Lower leg skin (tissue), 4 donors: ENCODE data around the gene GIMAP4. TPM values are rescaled to one million over a fixed set of nuclear protein-coding genes. Genes with fewer than 3 reads are reported as not detected.
A peak's percentile ranks its signal among the peaks of the same experiment; 100 is the strongest.

Experiments
- DNase-seq, 2 donors: peaks; one replicate each; pipeline ENCODE4 v3.0.0-alpha.2; 2019; ENCODE audit warnings: low spot score in 2 of 2
- H3K4me3 ChIP-seq: fragments of 200-600 bp; sonication (generic); 2 replicates; pipeline ENCODE4 v1.5.1; 2017; ENCODE audit warnings: mild to moderate bottlenecking, low read depth; ENCODE audit not compliant: poor library complexity, severe bottlenecking
- POLR2A ChIP-seq, 2 donors: fragments of 450-650 bp; IDR thresholded peaks; one replicate each; pipeline ENCODE4 v1.6.1; 2016 to 2017; ENCODE audit warnings: antibody characterized with exemption in 2 of 2, mild to moderate bottlenecking in 1 of 2, moderate library complexity in 1 of 2
- WGBS, 2 donors: methylation state at CpG; one replicate each; pipeline ENCODE4 v1.1.5; 2018; 5-methylcytosine and 5-hydroxymethylcytosine counted together
- intact Hi-C: fragments of 100-400 bp; cut with DNase I; formaldehyde crosslinking; loops from one replicate; pipeline ENCODE4 v1.15.0; 2023; ENCODE audit warnings: low total_unique reads
- total RNA-seq, 4 donors: library from RNA; depleted of rRNA; stranded (reverse); fragments of >200 nt; gene quantifications; one replicate each; pipeline ENCODE4 v1.1.0, GENCODE V29; 2016
- TF ChIP-seq, protein P1 (sequence below), 3 donors: fragments of 450-650 bp; IDR thresholded peaks; one replicate each; pipeline ENCODE4 v1.5.1; 2016; ENCODE audit warnings: antibody characterized with exemption in 3 of 3, mild to moderate bottlenecking in 3 of 3, moderate library complexity in 2 of 3

Gene GIMAP4
- total RNA-seq, 4 donors from 2014 or later, result 4.6 to 17.9 (median 8.1) TPM

DNA sequence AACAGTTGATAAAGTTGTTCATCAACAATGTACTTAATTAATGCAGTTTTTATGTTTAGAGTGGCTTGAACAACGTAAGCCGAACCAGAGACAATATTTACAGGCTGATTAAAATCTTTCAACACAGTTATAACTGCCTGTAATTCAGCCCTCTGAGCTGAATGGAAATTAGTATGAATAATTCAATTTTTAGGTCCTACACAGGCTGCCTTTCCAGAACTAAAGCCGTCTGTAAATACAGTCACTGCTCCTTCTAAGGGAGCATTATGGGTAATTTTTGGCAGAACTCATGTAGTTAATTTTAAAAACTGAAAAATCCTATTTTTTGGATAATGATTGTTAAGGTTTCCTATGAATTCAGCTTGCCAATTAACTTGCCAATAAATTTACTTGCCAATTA, 2.6 kb upstream of the GIMAP4 start:
- intact Hi-C loops, result no loop called here
- no peak for DNase-seq
- H3K4me3 ChIP-seq, result no peak overlapping the region
- TF ChIP-seq, protein P1, sequence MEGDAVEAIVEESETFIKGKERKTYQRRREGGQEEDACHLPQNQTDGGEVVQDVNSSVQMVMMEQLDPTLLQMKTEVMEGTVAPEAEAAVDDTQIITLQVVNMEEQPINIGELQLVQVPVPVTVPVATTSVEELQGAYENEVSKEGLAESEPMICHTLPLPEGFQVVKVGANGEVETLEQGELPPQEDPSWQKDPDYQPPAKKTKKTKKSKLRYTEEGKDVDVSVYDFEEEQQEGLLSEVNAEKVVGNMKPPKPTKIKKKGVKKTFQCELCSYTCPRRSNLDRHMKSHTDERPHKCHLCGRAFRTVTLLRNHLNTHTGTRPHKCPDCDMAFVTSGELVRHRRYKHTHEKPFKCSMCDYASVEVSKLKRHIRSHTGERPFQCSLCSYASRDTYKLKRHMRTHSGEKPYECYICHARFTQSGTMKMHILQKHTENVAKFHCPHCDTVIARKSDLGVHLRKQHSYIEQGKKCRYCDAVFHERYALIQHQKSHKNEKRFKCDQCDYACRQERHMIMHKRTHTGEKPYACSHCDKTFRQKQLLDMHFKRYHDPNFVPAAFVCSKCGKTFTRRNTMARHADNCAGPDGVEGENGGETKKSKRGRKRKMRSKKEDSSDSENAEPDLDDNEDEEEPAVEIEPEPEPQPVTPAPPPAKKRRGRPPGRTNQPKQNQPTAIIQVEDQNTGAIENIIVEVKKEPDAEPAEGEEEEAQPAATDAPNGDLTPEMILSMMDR (IDR thresholded peaks at IDR 0.05), result no peak
- no peak for TF ChIP-seq POLR2A (IDR thresholded peaks at IDR 0.05)
- WGBS, 2 donors, result 34 to 39% methylated on average over 3 of the region's 3 CpGs

DNA sequence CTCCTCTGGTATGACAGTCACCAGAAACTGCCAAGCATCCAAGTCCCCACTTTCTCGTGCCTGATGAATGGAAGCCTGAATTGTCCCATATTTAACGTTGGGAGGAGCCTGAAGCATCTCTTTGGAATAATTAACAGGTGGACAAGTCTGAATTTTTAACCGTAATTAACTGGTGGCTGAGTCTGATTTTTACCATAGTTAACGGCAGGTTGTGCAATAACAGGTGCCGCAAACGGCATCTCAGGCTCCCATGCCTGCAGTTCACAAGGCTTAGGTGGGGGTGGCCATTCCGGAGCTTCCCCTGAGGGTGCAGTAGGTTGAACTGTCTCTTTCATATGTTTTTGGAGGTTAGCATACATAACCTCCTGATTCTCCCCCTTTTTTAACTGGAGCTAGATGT, 2.0 kb upstream of the GIMAP4 start:
- intact Hi-C loops, result no loop called here
- DNase-seq, result no peak
- TF ChIP-seq POLR2A (IDR thresholded peaks at IDR 0.05), result no peak
- TF ChIP-seq, protein P1 (IDR thresholded peaks at IDR 0.05), result no peak
- WGBS, 2 donors, result 56 to 61% methylated on average over 7 of the region's 7 CpGs
- no peak overlapping the region for H3K4me3 ChIP-seq

DNA sequence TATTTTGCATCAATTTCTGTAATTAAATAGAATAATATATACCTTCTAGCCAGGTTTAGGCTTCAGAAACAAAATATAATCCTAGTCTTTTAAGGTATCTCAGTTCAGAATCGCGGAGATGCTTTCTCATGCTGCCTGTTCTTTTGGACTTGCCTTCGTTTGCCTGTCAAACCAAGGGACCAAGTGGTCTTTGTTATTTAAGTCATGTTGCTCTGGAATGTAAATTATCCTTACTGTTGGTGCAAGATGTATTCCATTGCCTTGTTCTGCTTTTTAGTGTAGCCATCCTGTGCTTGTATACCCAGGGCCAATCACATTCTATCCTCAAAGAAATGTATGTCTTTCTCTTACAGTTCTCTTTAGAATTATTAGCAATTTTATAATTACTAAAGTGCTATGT, 1.1 kb upstream of the GIMAP4 start:
- intact Hi-C loops, result no loop called here
- TF ChIP-seq POLR2A (IDR thresholded peaks at IDR 0.05), result no peak
- TF ChIP-seq, protein P1 (IDR thresholded peaks at IDR 0.05), result no peak
- WGBS, 2 donors, result 58 to 80% methylated on average over 3 of the region's 3 CpGs

DNA sequence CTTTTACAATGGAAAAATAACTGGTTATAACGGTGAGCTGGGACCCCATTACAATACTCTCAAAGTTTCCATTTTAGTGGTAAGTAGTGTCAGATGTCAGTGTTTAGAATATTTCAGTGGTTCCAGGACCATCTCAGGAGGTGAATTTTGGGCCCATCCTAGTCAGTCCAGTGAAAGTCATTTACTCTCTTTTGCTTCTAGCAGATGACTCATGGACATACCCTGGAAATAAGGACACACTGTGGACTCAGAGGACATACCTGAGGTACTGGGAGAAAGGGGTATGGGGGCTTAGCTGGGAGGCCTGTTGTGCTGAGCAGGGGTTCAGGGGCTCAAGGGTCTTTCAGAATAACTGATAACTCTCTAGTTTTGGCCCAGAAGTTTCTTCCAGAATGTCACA, 618 bp upstream of the GIMAP4 start:
- WGBS, 2 donors, result 73 to 90% methylated on average over 1 of the region's 1 CpG
- H3K4me3 ChIP-seq, result no peak overlapping the region
- no peak for DNase-seq
- TF ChIP-seq, protein P1 (IDR thresholded peaks at IDR 0.05), result no peak
- no peak for TF ChIP-seq POLR2A (IDR thresholded peaks at IDR 0.05)
- intact Hi-C loops, result no loop called here

More for the DNA sequence above, 1.1 kb upstream of the GIMAP4 start:
- H3K4me3 ChIP-seq, result no peak overlapping the region
- DNase-seq, result no peak

DNA sequence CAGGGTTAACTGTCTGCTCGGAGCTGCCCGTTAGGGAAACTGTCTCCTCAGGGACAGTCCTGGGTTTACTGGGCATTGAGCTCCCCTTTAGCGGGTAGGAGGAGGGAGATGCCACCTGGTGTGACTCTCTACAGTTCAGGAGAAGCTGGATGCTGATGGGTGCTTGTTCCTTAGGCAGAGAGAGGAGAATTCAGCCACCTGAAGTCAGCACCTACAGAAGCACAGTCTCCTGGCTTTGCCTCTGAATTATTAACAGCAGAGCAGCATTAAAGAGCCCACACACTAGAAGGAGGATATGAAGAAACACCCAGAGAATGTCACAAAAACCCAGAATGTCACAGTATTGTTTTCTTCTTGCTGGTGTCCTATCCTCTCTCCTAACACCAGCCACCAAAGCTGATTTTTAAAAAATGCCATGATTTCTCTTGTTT, 696 bp downstream of the GIMAP4 start:
- WGBS, 2 donors, result 51 to 65% methylated on average over 3 of the region's 3 CpGs
- H3K4me3 ChIP-seq, result peak overlapping the region; percentile 23
- TF ChIP-seq, protein P1 (IDR thresholded peaks at IDR 0.05), result no peak
- TF ChIP-seq POLR2A (IDR thresholded peaks at IDR 0.05), result no peak
- DNase-seq, result no peak
- intact Hi-C loops, result no loop called here

DNA sequence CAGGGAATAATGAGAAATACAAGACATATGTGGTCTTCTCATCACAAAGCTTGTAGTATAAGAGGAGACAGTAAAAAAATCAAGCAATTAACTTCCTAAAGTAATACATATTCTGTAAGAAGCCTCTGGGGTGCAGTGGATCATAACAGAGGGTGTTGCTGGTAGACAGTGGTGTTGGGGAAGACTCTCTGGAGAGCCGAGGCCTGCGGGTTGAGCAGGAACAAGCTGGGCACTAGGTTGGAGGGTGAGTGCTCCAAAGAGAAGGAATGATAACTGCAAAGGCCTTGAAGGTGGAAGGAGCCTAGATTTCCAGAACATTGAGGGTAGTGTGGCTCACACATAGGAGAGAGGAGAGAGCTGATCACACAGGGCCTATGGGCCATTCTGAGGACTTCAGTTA, 1.5 kb downstream of the GIMAP4 start:
- H3K4me3 ChIP-seq, result no peak overlapping the region
- TF ChIP-seq POLR2A (IDR thresholded peaks at IDR 0.05), result no peak
- TF ChIP-seq, protein P1 (IDR thresholded peaks at IDR 0.05), result no peak
- intact Hi-C loops, result no loop called here
- DNase-seq, result no peak
- WGBS, 2 donors, result 61 to 73% methylated on average over 2 of the region's 2 CpGs
